LNCaP clone FGC (cell line): ENCODE results near the gene IRAK1.

Experiments used
- DNase-seq: peaks from one replicate; pipeline ENCODE4 v3.0.0-alpha.2; 2011; ENCODE audit warnings: low read depth
- H3K4me3 ChIP-seq: 2 replicates; pipeline ENCODE4 v1.5.1; 2011; ENCODE audit warnings: mild to moderate bottlenecking, low read depth, low read length, control low read depth
- CTCF ChIP-seq: IDR thresholded peaks from 2 replicates; pipeline ENCODE4 v1.5.1; 2012; ENCODE audit warnings: mild to moderate bottlenecking; ENCODE audit not compliant: control insufficient read depth, insufficient read depth; ENCODE audit errors: extremely low read depth

Gene IRAK1

GRCh38 chrX:153991013-153991580 lies 28.6 kb downstream of the IRAK1 start:
- no peak for DNase-seq
- no peak overlapping the region for H3K4me3 ChIP-seq
- TF ChIP-seq CTCF: no peak

- TF ChIP-seq CTCF: no peak
- DNase-seq: no peak
- no peak overlapping the region for H3K4me3 ChIP-seq
Measured at GRCh38 chrX:153989973-153990655, 29.6 kb downstream of the IRAK1 start.

GRCh38 chrX:153988493-153988892 lies 31.2 kb downstream of the IRAK1 start:
- no peak for DNase-seq
- H3K4me3 ChIP-seq: no peak overlapping the region
- TF ChIP-seq CTCF: no peak

- no peak overlapping the region for H3K4me3 ChIP-seq
- no peak for DNase-seq
- TF ChIP-seq CTCF: no peak
Measured at GRCh38 chrX:153984351-153985178, 35.1 kb downstream of the IRAK1 start.

- TF ChIP-seq CTCF: no peak
- no peak overlapping the region for H3K4me3 ChIP-seq
- DNase-seq: no peak
Measured at GRCh38 chrX:153983321-153983801, 36.3 kb downstream of the IRAK1 start.

GRCh38 chrX:153981771-153982533 lies 37.8 kb downstream of the IRAK1 start:
- TF ChIP-seq CTCF: no peak
- no peak overlapping the region for H3K4me3 ChIP-seq
- DNase-seq: no peak
